ENCODE data around the gene C1QTNF4. TPM values are rescaled to one million over a fixed set of nuclear protein-coding genes. Genes with fewer than 3 reads are reported as not detected.
"Not testable (repeated sequence)": the region's sequence is repeated elsewhere in the genome, so short reads cannot be mapped to it uniquely, and the experiment has no call there.

Gene C1QTNF4
- polyA plus RNA-seq, 4 donors, result 1.3 to 7.6 (median 1.6) TPM

GRCh38 chr11:47553406-47553743, 40.8 kb downstream of the C1QTNF4 start:
- peaks cover 0 to 2% (median 0%) of the 10 kb centered on the region in 3 donors for H3K36me3 ChIP-seq (ENCODE audit: control insufficient read depth in 3 of 3, insufficient read depth in 2 of 3, low read depth in 1 of 3, low read length in 3 of 3)
- DNase-seq (no peak), FAIRE-seq (no peak)
- H3K27ac ChIP-seq (ENCODE audit: low read depth in 1 of 3, low read length in 2 of 3), result peak overlapping the region; percentile 63 to 79 (median 78)
- 1 to 14% (median 11%) methylated on average over 9 of the region's 9 CpGs for WGBS, 3 donors
- H3K9me3 ChIP-seq (ENCODE audit: control insufficient read depth in 2 of 2, insufficient read depth in 1 of 2, low read depth in 1 of 2, low read length in 1 of 2), result no peaks in the 10 kb centered on the region
- peaks cover 0 to 13% (median 10%) of the 10 kb centered on the region in 3 donors for H3K4me1 ChIP-seq (ENCODE audit: control insufficient read depth in 3 of 3, insufficient read depth in 2 of 3, low read depth in 1 of 3, low read length in 2 of 3)
- H3K27me3 ChIP-seq (ENCODE audit: control insufficient read depth in 3 of 3, insufficient read depth in 3 of 3, low read length in 3 of 3), result no peaks in the 10 kb centered on the region
- peak overlapping the region; percentile 25 to 89 (median 72) for H3K4me3 ChIP-seq (ENCODE audit: low read depth in 1 of 3, low read length in 3 of 3)

DNA sequence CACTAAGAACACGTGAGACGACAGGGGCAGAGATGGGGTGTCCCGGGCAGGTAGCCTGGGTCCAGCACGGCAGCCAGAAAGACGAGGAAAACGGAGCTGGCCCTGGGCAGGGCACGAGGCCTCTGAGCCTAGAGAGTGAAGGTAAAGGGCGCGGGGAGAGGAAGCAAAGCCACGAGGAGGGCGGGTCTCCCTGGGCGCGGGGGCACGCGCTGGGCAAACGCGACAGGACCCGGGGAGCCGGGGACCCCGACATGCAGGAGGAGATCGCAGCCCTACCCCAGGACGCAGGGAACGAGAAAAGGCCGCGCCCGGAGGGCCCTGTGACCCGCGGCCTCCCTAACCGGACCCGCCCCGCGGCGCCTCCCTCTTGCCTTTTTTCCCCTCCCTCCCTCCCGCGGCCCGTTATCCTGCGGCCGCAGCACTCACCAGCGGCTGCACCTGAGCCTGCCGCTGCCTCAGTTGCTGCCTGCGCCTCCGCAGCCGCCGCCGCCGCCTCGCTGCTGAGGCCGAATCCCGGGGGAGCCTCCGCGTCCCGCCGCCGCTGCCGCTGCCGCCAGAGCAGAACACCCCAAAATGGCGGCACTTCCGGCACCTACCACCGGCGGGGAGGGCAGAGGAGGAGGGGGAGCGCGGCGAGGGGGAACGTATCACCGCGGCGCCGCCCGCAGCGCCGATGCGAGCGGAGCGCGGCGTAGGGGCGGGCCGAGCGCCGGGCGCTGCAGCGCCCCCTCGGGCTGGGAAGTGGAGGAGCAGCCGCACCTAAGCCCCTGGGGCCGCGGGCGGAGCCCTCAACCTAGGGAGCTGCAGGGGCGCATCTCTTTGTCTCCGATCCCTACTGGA, 41.4 kb downstream of the C1QTNF4 start, which contains the start of gene CELF1:
CELF1 (minus strand) TSS at position 567 of the 840 bp plus-strand sequence. CDS start 53,609 bp downstream, outside the sequence.
- FAIRE-seq (no peak), DNase-seq (peak; percentile 92 to 98)
- 0 to 2% (median 1%) methylated on average over 53 to 89 of the region's 89 CpGs for WGBS, 3 donors
- peak within 1 kb of the TSS; percentile 89 to 97 (median 91) for H3K27ac ChIP-seq (ENCODE audit: low read depth in 1 of 3, low read length in 2 of 3)
- H3K36me3 ChIP-seq (ENCODE audit: control insufficient read depth in 3 of 3, insufficient read depth in 2 of 3, low read depth in 1 of 3, low read length in 3 of 3), result peaks cover 0 to 6% (median 0%) of the 10 kb centered on the region in 3 donors
- no peaks in the 10 kb centered on the region for H3K9me3 ChIP-seq (ENCODE audit: control insufficient read depth in 2 of 2, insufficient read depth in 1 of 2, low read depth in 1 of 2, low read length in 1 of 2)
- H3K4me3 ChIP-seq (ENCODE audit: low read depth in 1 of 3, low read length in 3 of 3), result peak within 1 kb of the TSS; percentile 83 to 99 (median 89)
- no peaks in the 10 kb centered on the region for H3K27me3 ChIP-seq (ENCODE audit: control insufficient read depth in 3 of 3, insufficient read depth in 3 of 3, low read length in 3 of 3)
- H3K4me1 ChIP-seq (ENCODE audit: control insufficient read depth in 3 of 3, insufficient read depth in 2 of 3, low read depth in 1 of 3, low read length in 2 of 3), result peaks cover 0 to 13% (median 10%) of the 10 kb centered on the region in 3 donors

- Histone ChIP-seq H3K27ac (ENCODE audit: low read depth in 1 of 3, low read length in 2 of 3) (peak overlapping the region; percentile 89 to 97 (median 91)), H3K9me3 (ENCODE audit: control insufficient read depth in 2 of 2, insufficient read depth in 1 of 2, low read depth in 1 of 2, low read length in 1 of 2) (no peaks in the 10 kb centered on the region), H3K4me1 (ENCODE audit: control insufficient read depth in 3 of 3, insufficient read depth in 2 of 3, low read depth in 1 of 3, low read length in 2 of 3) (peaks cover 0 to 13% (median 10%) of the 10 kb centered on the region in 3 donors), H3K36me3 (ENCODE audit: control insufficient read depth in 3 of 3, insufficient read depth in 2 of 3, low read depth in 1 of 3, low read length in 3 of 3) (peaks cover 0 to 8% (median 0%) of the 10 kb centered on the region in 3 donors), H3K27me3 (ENCODE audit: control insufficient read depth in 3 of 3, insufficient read depth in 3 of 3, low read length in 3 of 3) (no peaks in the 10 kb centered on the region), H3K4me3 (ENCODE audit: low read depth in 1 of 3, low read length in 3 of 3) (peak overlapping the region; percentile 83 to 99 (median 89))
- WGBS, 3 donors, result 0 to 2% (median 2%) methylated on average over 22 of the region's 22 CpGs
- FAIRE-seq, result no peak
- peak; percentile 33 to 70 for DNase-seq
Observed at GRCh38 chr11:47552056-47552565, 42.1 kb downstream of the C1QTNF4 start.

DNA sequence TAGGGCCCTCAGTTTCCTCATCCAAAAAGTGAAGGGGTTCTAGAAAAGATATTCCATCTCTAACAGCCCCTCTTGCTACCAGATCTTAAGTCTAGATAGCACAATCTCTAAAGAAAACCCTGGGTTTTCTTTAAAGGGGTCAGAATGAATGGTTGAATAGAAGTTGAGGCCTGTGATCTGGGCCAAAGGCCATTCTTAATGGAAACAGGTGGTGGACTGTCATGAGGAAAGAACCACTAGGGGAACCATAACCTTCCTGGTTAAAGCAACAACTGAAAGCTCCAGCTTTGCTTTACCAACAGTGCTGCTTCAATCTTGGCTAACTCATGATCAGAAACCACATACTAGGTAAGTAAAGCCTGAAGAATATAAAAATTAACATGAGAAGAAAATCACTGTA, 43.1 kb downstream of the C1QTNF4 start:
- Histone ChIP-seq H3K4me3 (ENCODE audit: low read depth in 1 of 3, low read length in 3 of 3) (peak overlapping the region in 2 of 3 donors; percentile 83 to 89), H3K4me1 (ENCODE audit: control insufficient read depth in 3 of 3, insufficient read depth in 2 of 3, low read depth in 1 of 3, low read length in 2 of 3) (peaks cover 0 to 14% (median 13%) of the 10 kb centered on the region in 3 donors), H3K9me3 (ENCODE audit: control insufficient read depth in 2 of 2, insufficient read depth in 1 of 2, low read depth in 1 of 2, low read length in 1 of 2) (no peaks in the 10 kb centered on the region), H3K27ac (ENCODE audit: low read depth in 1 of 3, low read length in 2 of 3) (peak overlapping the region in 1 of 3 donors; percentile 91), H3K36me3 (ENCODE audit: control insufficient read depth in 3 of 3, insufficient read depth in 2 of 3, low read depth in 1 of 3, low read length in 3 of 3) (peaks cover 0 to 11% (median 0%) of the 10 kb centered on the region in 3 donors), H3K27me3 (ENCODE audit: control insufficient read depth in 3 of 3, insufficient read depth in 3 of 3, low read length in 3 of 3) (no peaks in the 10 kb centered on the region)
- DNase-seq, result peak; percentile 52 to 56
- FAIRE-seq, result no peak

GRCh38 chr11:47550288-47551047, 43.7 kb downstream of the C1QTNF4 start:
- WGBS, 3 donors, result 75 to 81% (median 80%) methylated on average over 10 of the region's 10 CpGs
- no peaks in the 10 kb centered on the region for H3K9me3 ChIP-seq (ENCODE audit: control insufficient read depth in 2 of 2, insufficient read depth in 1 of 2, low read depth in 1 of 2, low read length in 1 of 2)
- H3K36me3 ChIP-seq (ENCODE audit: control insufficient read depth in 3 of 3, insufficient read depth in 2 of 3, low read depth in 1 of 3, low read length in 3 of 3), result peaks cover 0 to 11% (median 0%) of the 10 kb centered on the region in 3 donors
- H3K27me3 ChIP-seq (ENCODE audit: control insufficient read depth in 3 of 3, insufficient read depth in 3 of 3, low read length in 3 of 3), result no peaks in the 10 kb centered on the region
- H3K27ac ChIP-seq (ENCODE audit: low read depth in 1 of 3, low read length in 2 of 3), result no peak overlapping the region
- DNase-seq, result no peak
- no peak for FAIRE-seq
- H3K4me3 ChIP-seq (ENCODE audit: low read depth in 1 of 3, low read length in 3 of 3), result no peak overlapping the region
- H3K4me1 ChIP-seq (ENCODE audit: control insufficient read depth in 3 of 3, insufficient read depth in 2 of 3, low read depth in 1 of 3, low read length in 2 of 3), result peaks cover 0 to 14% (median 13%) of the 10 kb centered on the region in 3 donors

DNA sequence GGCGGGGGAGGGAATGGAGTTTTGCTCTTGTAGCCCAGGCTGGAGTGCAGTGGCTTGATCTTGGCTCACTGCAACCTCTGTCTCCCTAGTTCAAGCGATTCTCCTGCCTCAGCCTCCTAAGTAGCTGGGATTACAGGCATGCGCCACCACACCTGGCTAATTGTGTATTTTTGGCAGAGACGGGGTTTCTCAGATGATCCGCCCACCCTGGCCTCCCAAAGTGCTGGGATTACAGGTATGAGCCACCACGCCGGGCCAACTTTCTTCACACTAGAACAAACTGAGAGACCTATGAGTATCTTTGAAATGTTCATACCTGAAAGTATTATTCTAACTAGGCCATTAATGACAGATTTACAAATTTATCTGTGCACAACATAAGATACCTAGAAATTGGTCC, 47.9 kb downstream of the C1QTNF4 start:
- not testable (repeated sequence) for H3K27ac ChIP-seq (ENCODE audit: low read depth in 1 of 3, low read length in 2 of 3); H3K27me3 ChIP-seq (ENCODE audit: control insufficient read depth in 3 of 3, insufficient read depth in 3 of 3, low read length in 3 of 3); DNase-seq; H3K4me3 ChIP-seq (ENCODE audit: low read depth in 1 of 3, low read length in 3 of 3); H3K9me3 ChIP-seq (ENCODE audit: control insufficient read depth in 2 of 2, insufficient read depth in 1 of 2, low read depth in 1 of 2, low read length in 1 of 2); FAIRE-seq
- WGBS, 3 donors, result 96 to 99% (median 98%) methylated on average over 7 of the region's 7 CpGs
- H3K4me1 ChIP-seq (ENCODE audit: control insufficient read depth in 3 of 3, insufficient read depth in 2 of 3, low read depth in 1 of 3, low read length in 2 of 3), result peaks cover 0 to 10% (median 6%) of the 10 kb centered on the region in 3 donors
- H3K36me3 ChIP-seq (ENCODE audit: control insufficient read depth in 3 of 3, insufficient read depth in 2 of 3, low read depth in 1 of 3, low read length in 3 of 3), result peaks cover 0 to 27% (median 0%) of the 10 kb centered on the region in 3 donors

GRCh38 chr11:47545298-47545697, 48.9 kb downstream of the C1QTNF4 start:
- no peaks in the 10 kb centered on the region for H3K27me3 ChIP-seq (ENCODE audit: control insufficient read depth in 3 of 3, insufficient read depth in 3 of 3, low read length in 3 of 3)
- no peaks in the 10 kb centered on the region for H3K9me3 ChIP-seq (ENCODE audit: control insufficient read depth in 2 of 2, insufficient read depth in 1 of 2, low read depth in 1 of 2, low read length in 1 of 2)
- no peak overlapping the region for H3K4me3 ChIP-seq (ENCODE audit: low read depth in 1 of 3, low read length in 3 of 3)
- H3K36me3 ChIP-seq (ENCODE audit: control insufficient read depth in 3 of 3, insufficient read depth in 2 of 3, low read depth in 1 of 3, low read length in 3 of 3), result peaks cover 0 to 26% (median 0%) of the 10 kb centered on the region in 3 donors
- peaks cover 0 to 7% (median 0%) of the 10 kb centered on the region in 3 donors for H3K4me1 ChIP-seq (ENCODE audit: control insufficient read depth in 3 of 3, insufficient read depth in 2 of 3, low read depth in 1 of 3, low read length in 2 of 3)
- DNase-seq (no peak), FAIRE-seq (no peak)
- WGBS, 3 donors, result 89 to 96% (median 91%) methylated on average over 6 of the region's 6 CpGs
- no peak overlapping the region for H3K27ac ChIP-seq (ENCODE audit: low read depth in 1 of 3, low read length in 2 of 3)

- 95 to 100% (median 97%) methylated on average over 2 of the region's 2 CpGs for WGBS, 3 donors
- Histone ChIP-seq H3K9me3 (ENCODE audit: control insufficient read depth in 2 of 2, insufficient read depth in 1 of 2, low read depth in 1 of 2, low read length in 1 of 2) (no peaks in the 10 kb centered on the region), H3K36me3 (ENCODE audit: control insufficient read depth in 3 of 3, insufficient read depth in 2 of 3, low read depth in 1 of 3, low read length in 3 of 3) (peaks cover 0 to 20% (median 0%) of the 10 kb centered on the region in 3 donors), H3K4me3 (ENCODE audit: low read depth in 1 of 3, low read length in 3 of 3) (no peak overlapping the region), H3K4me1 (ENCODE audit: control insufficient read depth in 3 of 3, insufficient read depth in 2 of 3, low read depth in 1 of 3, low read length in 2 of 3) (peaks cover 0 to 16% (median 0%) of the 10 kb centered on the region in 3 donors), H3K27ac (ENCODE audit: low read depth in 1 of 3, low read length in 2 of 3) (no peak overlapping the region), H3K27me3 (ENCODE audit: control insufficient read depth in 3 of 3, insufficient read depth in 3 of 3, low read length in 3 of 3) (no peaks in the 10 kb centered on the region)
- DNase-seq (no peak), FAIRE-seq (no peak)
Observed at GRCh38 chr11:47541070-47541469, 53.1 kb downstream of the C1QTNF4 start.
